Upper lobe of right lung (tissue), 1 donor: ENCODE measurements around the gene PRF1. TPM values are rescaled to one million over a fixed set of nuclear protein-coding genes. Genes with fewer than 3 reads are reported as not detected.
A peak's percentile ranks its signal among the peaks of the same experiment; 100 is the strongest.

Experiments
- ATAC-seq: fragments of 200-7000 bp; cut with Tn5 transposase; one replicate; pipeline ENCODE4 v1.9.1; 2020; ENCODE audit warnings: mild to moderate bottlenecking, moderate library complexity
- DNase-seq: peaks from one replicate; pipeline ENCODE4 v3.0.0-alpha.2; 2020
- H3K27ac ChIP-seq: fragments of 200-600 bp; one replicate; pipeline ENCODE4 v1.8.0; 2022
- H3K27me3 ChIP-seq: fragments of 200-600 bp; one replicate; pipeline ENCODE4 v1.8.0; 2022; ENCODE audit warnings: mild to moderate bottlenecking
- H3K36me3 ChIP-seq: fragments of 200-600 bp; one replicate; pipeline ENCODE4 v1.8.0; 2022
- H3K4me1 ChIP-seq: fragments of 200-600 bp; one replicate; pipeline ENCODE4 v1.8.0; 2022
- H3K4me3 ChIP-seq: fragments of 200-600 bp; one replicate; pipeline ENCODE4 v1.8.0; 2022; ENCODE audit warnings: mild to moderate bottlenecking
- H3K9me3 ChIP-seq: fragments of 200-600 bp; one replicate; pipeline ENCODE4 v1.8.0; 2022
- intact Hi-C: fragments of 100-400 bp; cut with DNase I; formaldehyde crosslinking; loops from one replicate; pipeline ENCODE4 v1.11.0; 2022
- total RNA-seq: library from RNA; stranded (reverse); fragmentation: NEBNext Ultra II Directional; extraction: Animal tissue kit (Norgen Biotek cat#: 25700); gene quantifications from one replicate; pipeline ENCODE4 v1.2.1, GENCODE V29; 2021
- TF ChIP-seq, protein P1 (sequence below): fragments of 200-600 bp; IDR thresholded peaks from one replicate; pipeline ENCODE4 v1.8.0; 2022; ENCODE audit warnings: antibody characterized with exemption
- donor health status: DM: no; HTN: yes; CAD: no; lungs with severe emphysema.

PRF1 gene
- total RNA-seq, 1 donor from 2014 or later, result 32.3 TPM

DNA sequence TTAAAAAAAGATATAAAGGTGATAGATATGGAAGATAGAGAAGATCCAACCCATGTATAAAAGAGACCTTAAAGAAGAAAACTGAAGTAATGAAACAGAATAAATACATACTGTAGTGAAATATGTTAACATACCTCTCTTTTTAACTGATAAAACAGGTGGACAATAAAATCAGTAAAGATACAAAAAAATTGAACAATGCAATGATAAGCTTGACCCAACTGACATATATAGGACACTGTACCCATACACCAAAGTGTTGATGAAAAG, 17.4 kb upstream of the PRF1 start:
- Histone ChIP-seq H3K9me3 (no peaks in the 10 kb centered on the region), H3K4me3 (no peak overlapping the region), H3K27me3 (no peaks in the 10 kb centered on the region), H3K36me3 (no peaks in the 10 kb centered on the region), H3K27ac (no peak overlapping the region), H3K4me1 (no peaks in the 10 kb centered on the region)
- no peak for ATAC-seq
- DNase-seq, result no peak
- TF ChIP-seq, protein P1, sequence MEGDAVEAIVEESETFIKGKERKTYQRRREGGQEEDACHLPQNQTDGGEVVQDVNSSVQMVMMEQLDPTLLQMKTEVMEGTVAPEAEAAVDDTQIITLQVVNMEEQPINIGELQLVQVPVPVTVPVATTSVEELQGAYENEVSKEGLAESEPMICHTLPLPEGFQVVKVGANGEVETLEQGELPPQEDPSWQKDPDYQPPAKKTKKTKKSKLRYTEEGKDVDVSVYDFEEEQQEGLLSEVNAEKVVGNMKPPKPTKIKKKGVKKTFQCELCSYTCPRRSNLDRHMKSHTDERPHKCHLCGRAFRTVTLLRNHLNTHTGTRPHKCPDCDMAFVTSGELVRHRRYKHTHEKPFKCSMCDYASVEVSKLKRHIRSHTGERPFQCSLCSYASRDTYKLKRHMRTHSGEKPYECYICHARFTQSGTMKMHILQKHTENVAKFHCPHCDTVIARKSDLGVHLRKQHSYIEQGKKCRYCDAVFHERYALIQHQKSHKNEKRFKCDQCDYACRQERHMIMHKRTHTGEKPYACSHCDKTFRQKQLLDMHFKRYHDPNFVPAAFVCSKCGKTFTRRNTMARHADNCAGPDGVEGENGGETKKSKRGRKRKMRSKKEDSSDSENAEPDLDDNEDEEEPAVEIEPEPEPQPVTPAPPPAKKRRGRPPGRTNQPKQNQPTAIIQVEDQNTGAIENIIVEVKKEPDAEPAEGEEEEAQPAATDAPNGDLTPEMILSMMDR, result no peak
- intact Hi-C loops, result no loop called here

DNA sequence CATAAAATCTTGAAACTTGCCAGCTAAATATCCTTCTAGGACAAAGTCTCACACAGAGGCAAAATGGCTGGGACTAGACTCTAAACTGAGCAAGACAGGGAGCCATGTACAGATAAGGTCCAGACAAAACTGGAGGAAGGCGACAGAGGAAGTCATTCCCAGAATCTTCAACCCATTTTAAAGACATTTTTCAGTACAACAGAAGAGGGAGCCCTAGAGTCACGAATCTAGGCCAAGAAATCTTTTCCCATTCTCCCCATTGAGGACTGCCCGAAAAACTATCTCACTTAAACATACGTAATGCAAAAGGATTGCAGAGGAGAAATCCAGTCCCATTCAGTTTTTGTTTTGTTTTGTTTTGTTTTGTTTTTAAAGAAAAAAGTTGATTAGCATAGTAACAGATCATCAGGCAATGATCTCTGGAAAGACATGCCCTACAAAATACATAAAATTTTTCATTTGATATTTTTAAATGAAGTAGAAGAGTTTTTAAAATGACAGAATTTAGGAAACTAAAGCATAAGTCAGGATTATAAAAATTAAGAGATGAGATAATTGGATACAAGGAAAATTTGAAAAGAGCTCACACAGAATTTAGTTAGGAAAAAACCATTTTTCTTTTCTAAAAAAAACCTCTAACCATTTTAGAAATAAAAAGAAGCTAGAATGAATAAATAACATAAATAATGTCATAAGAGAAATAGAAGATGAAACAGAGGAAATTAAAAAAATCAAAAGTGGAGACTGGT, 16.9 kb upstream of the PRF1 start:
- Histone ChIP-seq H3K4me1 (no peaks in the 10 kb centered on the region), H3K9me3 (no peaks in the 10 kb centered on the region), H3K27me3 (no peaks in the 10 kb centered on the region), H3K27ac (no peak overlapping the region), H3K36me3 (no peaks in the 10 kb centered on the region), H3K4me3 (no peak overlapping the region)
- ATAC-seq (no peak), DNase-seq (no peak)
- TF ChIP-seq, protein P1, result peak; percentile 28
- intact Hi-C loops, result no loop called here

DNA sequence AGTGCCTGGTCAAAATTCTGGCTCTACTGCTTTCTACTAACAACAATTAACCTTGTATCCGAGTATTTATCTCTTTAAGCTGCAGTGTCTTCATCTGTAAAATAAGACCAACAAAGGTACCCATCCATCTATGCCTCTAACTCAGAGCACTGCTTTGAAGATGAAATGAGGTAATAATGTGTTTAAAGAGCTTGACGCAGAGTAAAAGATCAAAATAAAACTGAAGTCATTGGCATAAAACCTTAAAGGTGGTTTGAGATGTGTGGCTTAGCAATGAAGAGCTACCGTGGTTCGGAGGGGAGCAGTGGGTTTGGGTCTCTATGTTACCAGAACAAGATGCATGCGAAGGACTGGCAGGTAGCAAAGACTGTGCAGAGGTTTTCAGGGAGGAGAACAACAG, 16.1 kb upstream of the PRF1 start:
- no peak for ATAC-seq
- no peaks in the 10 kb centered on the region for H3K36me3 ChIP-seq
- no peak overlapping the region for H3K27ac ChIP-seq
- DNase-seq, result no peak
- H3K9me3 ChIP-seq, result no peaks in the 10 kb centered on the region
- TF ChIP-seq, protein P1, result no peak
- intact Hi-C loops, result no loop called here
- no peaks in the 10 kb centered on the region for H3K4me1 ChIP-seq
- no peaks in the 10 kb centered on the region for H3K27me3 ChIP-seq
- no peak overlapping the region for H3K4me3 ChIP-seq

DNA sequence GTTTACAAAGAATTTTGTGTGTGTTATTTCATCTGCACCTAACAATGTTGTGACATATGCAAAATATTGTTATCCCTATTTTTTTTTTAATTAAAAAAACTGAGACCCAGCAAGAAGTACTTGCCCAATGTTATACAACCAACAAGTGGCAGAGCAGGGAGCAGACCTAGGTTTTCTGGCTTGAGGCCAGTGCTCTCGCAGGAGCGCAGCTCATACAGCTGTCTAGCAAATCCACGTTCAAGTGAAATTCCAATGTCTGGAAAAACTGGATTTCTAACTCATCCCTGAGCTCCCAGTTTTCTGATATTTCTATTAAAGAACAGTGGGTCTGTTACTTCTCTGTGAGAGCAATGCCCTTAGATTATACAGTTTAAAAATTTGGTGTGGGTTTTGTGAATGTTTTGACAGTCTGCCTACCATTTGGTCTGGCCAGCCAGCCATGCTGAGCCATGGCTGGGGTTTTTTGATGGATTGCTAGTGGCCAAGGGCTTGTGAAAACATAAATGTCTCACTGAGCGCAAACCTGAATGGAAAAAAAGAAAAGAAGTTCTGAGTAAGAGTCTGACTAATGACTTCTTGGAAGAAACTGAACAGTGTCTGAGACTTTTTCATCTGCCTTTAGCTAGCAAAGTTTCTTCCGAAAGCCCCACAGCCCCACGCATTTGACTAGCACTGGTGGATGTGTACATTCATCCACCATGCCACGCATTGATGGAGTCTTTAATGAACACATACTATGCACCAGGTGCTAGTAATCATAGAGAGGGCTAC, 15.4 kb upstream of the PRF1 start:
- Histone ChIP-seq H3K9me3 (no peaks in the 10 kb centered on the region), H3K4me3 (no peak overlapping the region), H3K4me1 (no peaks in the 10 kb centered on the region), H3K27me3 (no peaks in the 10 kb centered on the region), H3K27ac (no peak overlapping the region), H3K36me3 (no peaks in the 10 kb centered on the region)
- TF ChIP-seq, protein P1, result no peak
- ATAC-seq, result no peak
- DNase-seq, result no peak
- intact Hi-C loops, result no loop called here

DNA sequence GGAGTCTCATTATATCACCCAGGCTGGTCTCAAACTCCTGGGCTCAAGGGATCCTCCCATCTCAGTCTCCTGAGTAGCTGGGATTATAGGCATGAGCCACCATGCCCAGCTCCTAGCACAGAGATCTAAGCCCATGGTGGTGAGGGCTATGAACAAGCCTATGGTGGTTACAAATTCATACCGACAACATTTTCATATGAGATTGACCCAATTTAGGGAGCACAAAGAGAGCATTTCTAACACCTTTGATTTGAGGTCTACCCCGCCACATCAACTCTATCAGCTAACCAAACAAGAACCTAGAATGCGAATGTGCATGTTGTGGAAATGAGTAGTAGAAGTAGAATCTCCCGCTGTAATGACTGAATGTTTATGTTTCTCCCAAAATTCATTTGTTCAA, 14.2 kb upstream of the PRF1 start:
- Histone ChIP-seq H3K27ac (no peak overlapping the region), H3K9me3 (no peaks in the 10 kb centered on the region), H3K4me1 (no peaks in the 10 kb centered on the region), H3K4me3 (no peak overlapping the region), H3K36me3 (no peaks in the 10 kb centered on the region), H3K27me3 (no peaks in the 10 kb centered on the region)
- no peak for ATAC-seq
- intact Hi-C loops, result no loop called here
- DNase-seq, result no peak
- TF ChIP-seq, protein P1, result no peak
